ENCODE measurements around the gene RIC8B.
A peak's percentile ranks its signal among the peaks of the same experiment; 100 is the strongest.

Gene RIC8B

GRCh38 chr12:106924268-106924861, 149.9 kb downstream of the RIC8B start:
- H3K4me3 ChIP-seq (replicated peaks; ENCODE audit: low read depth, low read length), result no peak overlapping the region
- TF ChIP-seq CTCF (IDR thresholded peaks at IDR 0.05; ENCODE audit: low read length, missing control alignments), result no peak

GRCh38 chr12:106926657-106927056, 152.2 kb downstream of the RIC8B start:
- no peak for DNase-seq (ENCODE audit: low read depth)
- no peak overlapping the region for H3K4me3 ChIP-seq (replicated peaks; ENCODE audit: low read depth, low read length)
- TF ChIP-seq CTCF (IDR thresholded peaks at IDR 0.05; ENCODE audit: low read length, missing control alignments), result no peak

More at GRCh38 chr12:106924268-106924861, 149.9 kb downstream of the RIC8B start:
- DNase-seq (ENCODE audit: low read depth), result peak; percentile 18

- DNase-seq (ENCODE audit: low read depth), result no peak
- no peak for TF ChIP-seq CTCF (IDR thresholded peaks at IDR 0.05; ENCODE audit: low read length, missing control alignments)
- no peak overlapping the region for H3K4me3 ChIP-seq (replicated peaks; ENCODE audit: low read depth, low read length)
These were observed 159.8 kb downstream of the RIC8B start for GRCh38 chr12:106934277-106934676.
